ENCODE data around the gene VPS37B. TPM values are rescaled to one million over a fixed set of nuclear protein-coding genes. Genes with fewer than 3 reads are reported as not detected.

VPS37B gene
- total RNA-seq, 1 donor from 2014 or later, result 22.9 TPM

DNA sequence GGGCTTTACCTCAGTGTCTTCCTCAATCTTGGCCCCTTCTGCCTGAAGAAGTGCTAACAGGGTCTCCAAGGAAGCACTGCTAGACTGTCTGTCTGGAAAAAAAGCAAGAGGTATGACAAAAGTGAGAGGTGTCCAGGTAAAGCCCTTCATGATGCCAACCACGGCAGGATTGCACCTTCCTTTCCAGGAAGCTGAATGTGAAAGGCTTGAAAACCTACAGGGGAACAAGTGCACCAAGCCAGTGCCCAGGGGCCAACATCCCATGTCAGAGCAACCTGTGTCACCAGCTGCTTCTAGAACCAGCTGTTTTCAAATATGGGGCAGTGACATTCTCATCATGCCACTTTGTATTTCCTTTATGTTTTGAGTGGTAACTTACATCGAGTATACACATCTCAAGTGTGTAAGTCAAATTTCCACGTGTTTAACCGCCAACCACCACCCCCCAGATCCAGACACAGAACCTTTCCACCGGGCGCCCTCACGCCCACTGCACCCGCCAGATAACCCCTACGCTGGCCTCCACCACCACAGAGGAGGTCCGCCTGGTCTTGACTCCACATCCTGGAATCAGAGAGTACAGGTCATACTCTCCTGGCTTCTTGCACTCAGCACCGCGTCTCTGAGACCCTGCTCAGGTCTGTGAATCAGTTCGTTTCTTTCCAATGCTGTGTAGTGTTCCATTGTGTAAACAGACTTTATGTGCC is 27.3 kb downstream of the VPS37B start:
- TF ChIP-seq, protein P1, sequence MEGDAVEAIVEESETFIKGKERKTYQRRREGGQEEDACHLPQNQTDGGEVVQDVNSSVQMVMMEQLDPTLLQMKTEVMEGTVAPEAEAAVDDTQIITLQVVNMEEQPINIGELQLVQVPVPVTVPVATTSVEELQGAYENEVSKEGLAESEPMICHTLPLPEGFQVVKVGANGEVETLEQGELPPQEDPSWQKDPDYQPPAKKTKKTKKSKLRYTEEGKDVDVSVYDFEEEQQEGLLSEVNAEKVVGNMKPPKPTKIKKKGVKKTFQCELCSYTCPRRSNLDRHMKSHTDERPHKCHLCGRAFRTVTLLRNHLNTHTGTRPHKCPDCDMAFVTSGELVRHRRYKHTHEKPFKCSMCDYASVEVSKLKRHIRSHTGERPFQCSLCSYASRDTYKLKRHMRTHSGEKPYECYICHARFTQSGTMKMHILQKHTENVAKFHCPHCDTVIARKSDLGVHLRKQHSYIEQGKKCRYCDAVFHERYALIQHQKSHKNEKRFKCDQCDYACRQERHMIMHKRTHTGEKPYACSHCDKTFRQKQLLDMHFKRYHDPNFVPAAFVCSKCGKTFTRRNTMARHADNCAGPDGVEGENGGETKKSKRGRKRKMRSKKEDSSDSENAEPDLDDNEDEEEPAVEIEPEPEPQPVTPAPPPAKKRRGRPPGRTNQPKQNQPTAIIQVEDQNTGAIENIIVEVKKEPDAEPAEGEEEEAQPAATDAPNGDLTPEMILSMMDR (IDR thresholded peaks at IDR 0.05; ENCODE audit: unreplicated experiment), result no peak
- no peak for DNase-seq (ENCODE audit: low spot score, unreplicated experiment)
- H3K4me1 Mint-ChIP-seq (ENCODE audit: low read depth), result peaks cover 21% of the 10 kb centered on the region
- H3K36me3 Mint-ChIP-seq (ENCODE audit: insufficient read depth), result peaks cover 17% of the 10 kb centered on the region
- no peaks in the 10 kb centered on the region for H3K27me3 Mint-ChIP-seq
- H3K4me3 Mint-ChIP-seq (ENCODE audit: low read depth), result no peak overlapping the region
- no peak overlapping the region for H3K27ac Mint-ChIP-seq
- no peaks in the 10 kb centered on the region for H3K9me3 Mint-ChIP-seq (ENCODE audit: low read depth)

DNA sequence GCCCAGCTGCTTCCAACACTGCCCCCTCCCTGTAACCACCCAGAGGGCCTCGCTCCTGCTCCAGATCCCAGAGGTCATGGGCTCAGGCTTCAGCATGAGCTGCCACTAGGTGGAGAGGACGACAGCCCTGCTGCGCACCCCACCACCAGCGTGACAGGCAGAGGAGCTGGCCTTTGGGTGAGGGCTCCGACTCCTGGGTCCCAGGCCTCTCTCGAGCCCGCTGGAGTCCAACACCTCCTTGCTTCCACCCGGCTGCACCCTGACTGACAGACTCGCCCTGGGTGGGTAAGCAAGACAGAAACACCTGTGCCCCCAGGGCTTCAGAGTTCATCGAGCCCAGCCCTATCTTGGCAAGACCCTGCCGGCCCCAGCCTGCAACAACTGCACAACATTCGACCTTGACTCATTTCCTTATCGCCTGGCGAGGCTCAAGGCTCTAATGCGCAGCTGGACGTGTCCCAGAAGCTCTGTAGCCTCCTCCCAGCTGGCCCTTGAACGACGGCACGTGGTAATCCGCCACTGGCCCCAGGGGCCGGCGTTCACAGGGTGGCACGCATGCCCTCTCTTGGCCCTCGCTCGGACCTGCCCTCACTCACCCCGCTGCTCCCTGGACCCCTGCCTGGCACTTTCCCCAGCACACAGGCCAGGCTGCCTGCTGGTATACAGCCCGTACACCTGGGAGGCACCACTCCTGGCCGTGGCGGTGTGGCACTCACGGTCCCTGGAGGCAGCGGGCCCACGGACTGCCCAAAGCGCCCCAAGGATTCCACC is 28.0 kb downstream of the VPS37B start:
- Mint-ChIP-seq H3K4me1 (ENCODE audit: low read depth) (peaks cover 15% of the 10 kb centered on the region), H3K9me3 (ENCODE audit: low read depth) (no peaks in the 10 kb centered on the region), H3K36me3 (ENCODE audit: insufficient read depth) (peaks cover 17% of the 10 kb centered on the region), H3K27me3 (no peaks in the 10 kb centered on the region), H3K27ac (no peak overlapping the region), H3K4me3 (ENCODE audit: low read depth) (no peak overlapping the region)
- TF ChIP-seq, protein P1 (IDR thresholded peaks at IDR 0.05; ENCODE audit: unreplicated experiment), result peak; percentile 23
- DNase-seq (ENCODE audit: low spot score, unreplicated experiment), result no peak

DNA sequence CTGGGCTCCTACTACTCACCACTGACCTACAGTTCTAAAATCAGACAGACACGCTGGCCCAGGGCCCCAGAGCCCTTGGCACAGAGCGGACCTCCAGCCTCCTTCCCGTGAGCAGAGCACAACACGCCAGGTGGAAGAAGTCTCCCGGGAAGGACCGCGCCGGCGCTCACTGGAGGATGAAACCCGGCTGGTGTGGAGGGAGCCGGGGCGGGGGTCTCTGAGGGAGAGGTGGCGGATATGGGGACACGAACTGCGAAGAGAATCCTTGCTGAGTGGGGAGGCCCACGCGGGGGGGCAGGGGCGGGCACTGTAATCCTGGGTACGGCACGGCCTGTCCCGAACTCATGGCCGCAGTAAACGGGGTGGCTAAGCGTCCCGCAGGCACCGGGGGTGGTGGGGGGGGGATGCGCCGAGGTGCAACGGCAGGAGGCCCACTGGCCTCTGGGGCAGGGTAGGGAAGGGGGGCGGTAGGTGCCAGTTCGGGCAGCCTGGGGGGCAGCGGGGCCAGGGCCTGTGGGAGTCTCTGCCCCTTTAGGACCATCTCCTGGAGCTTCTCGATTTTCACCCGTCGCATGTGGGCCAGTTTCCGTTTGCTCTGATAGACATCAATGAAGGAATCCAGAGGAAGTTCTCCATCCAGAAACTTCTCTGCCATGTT is 28.8 kb downstream of the VPS37B start:
- DNase-seq (ENCODE audit: low spot score, unreplicated experiment), result no peak
- peak overlapping the region; percentile 77 for H3K27ac Mint-ChIP-seq

DNA sequence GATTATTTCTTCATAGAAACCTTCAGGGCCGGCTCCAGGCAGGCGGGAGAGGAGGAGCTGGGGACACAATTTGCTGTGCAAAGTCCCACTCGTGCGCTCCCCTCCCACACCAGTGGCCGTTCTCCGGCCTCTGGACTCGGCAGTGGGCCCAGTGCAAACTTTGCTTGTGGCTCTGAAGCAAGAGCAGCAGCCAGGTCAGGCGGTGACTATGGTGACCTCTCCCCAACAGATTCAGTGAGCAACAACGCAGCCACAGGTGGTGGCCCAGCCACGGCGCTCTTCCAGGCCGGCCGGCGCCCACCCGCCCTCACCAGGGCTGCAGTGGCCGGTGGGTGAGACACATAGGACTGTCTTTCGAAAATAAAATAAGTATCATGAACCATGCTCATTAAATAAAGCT is 29.5 kb downstream of the VPS37B start:
- H3K27ac Mint-ChIP-seq, result no peak overlapping the region
- H3K4me3 Mint-ChIP-seq (ENCODE audit: low read depth), result no peak overlapping the region
- H3K4me1 Mint-ChIP-seq (ENCODE audit: low read depth), result peaks cover 2% of the 10 kb centered on the region
- H3K27me3 Mint-ChIP-seq, result no peaks in the 10 kb centered on the region
- DNase-seq (ENCODE audit: low spot score, unreplicated experiment), result no peak
- H3K36me3 Mint-ChIP-seq (ENCODE audit: insufficient read depth), result peaks cover 17% of the 10 kb centered on the region
- TF ChIP-seq, protein P1 (IDR thresholded peaks at IDR 0.05; ENCODE audit: unreplicated experiment), result no peak
- no peaks in the 10 kb centered on the region for H3K9me3 Mint-ChIP-seq (ENCODE audit: low read depth)

More for the DNA sequence above, 28.8 kb downstream of the VPS37B start:
- Mint-ChIP-seq H3K27me3 (no peaks in the 10 kb centered on the region), H3K4me3 (ENCODE audit: low read depth) (no peak overlapping the region), H3K36me3 (ENCODE audit: insufficient read depth) (peaks cover 17% of the 10 kb centered on the region), H3K4me1 (ENCODE audit: low read depth) (peaks cover 8% of the 10 kb centered on the region), H3K9me3 (ENCODE audit: low read depth) (no peaks in the 10 kb centered on the region)
- TF ChIP-seq, protein P1 (IDR thresholded peaks at IDR 0.05; ENCODE audit: unreplicated experiment), result no peak

Data from progenitor cell of endocrine pancreas (in vitro differentiated cells).